ENCODE data around the gene ZFR. TPM values are rescaled to one million over a fixed set of nuclear protein-coding genes. Genes with fewer than 3 reads are reported as not detected.

Gene ZFR
- total and polyA plus RNA-seq, 4 donors = 17.5 to 44.5 (median 30.8) TPM

GRCh38 chr5:32365623-32366022 is 78.9 kb downstream of the ZFR start:
- TF ChIP-seq FOXA2 (IDR thresholded peaks at IDR 0.05) (no peak), HNF4G (IDR thresholded peaks at IDR 0.05) (no peak), MAX (IDR thresholded peaks at IDR 0.05) (no peak), ATF3 (IDR thresholded peaks at IDR 0.05) (no peak), YY1 (IDR thresholded peaks at IDR 0.05) (no peak), EGR1 (IDR thresholded peaks at IDR 0.05; ENCODE audit: low read depth in 2 of 2) (no peak), ZBTB33 (IDR thresholded peaks at IDR 0.05) (no peak), GABPA (IDR thresholded peaks at IDR 0.05 in 1 of 2, conservative IDR thresholded peaks at IDR 0.05 in 1 of 2) (no peak), SP1 (IDR thresholded peaks at IDR 0.05) (no peak)
- Histone ChIP-seq H3K9me3 (ENCODE audit: control insufficient read depth in 4 of 4, low read length in 3 of 4) (no peaks in the 10 kb centered on the region), H3K4me1 (ENCODE audit: control insufficient read depth in 4 of 4, insufficient read depth in 4 of 4, low read length in 3 of 4) (peaks cover 0 to 1% (median 0%) of the 10 kb centered on the region in 4 donors), H3K9ac (ENCODE audit: low read depth in 1 of 2, low read length in 2 of 2) (no peak overlapping the region), H3K4me3 (ENCODE audit: low read depth in 1 of 3, low read length in 3 of 3) (no peak overlapping the region), H3K27ac (ENCODE audit: low read depth in 1 of 2, low read length in 2 of 2) (no peak overlapping the region), H3K36me3 (ENCODE audit: control insufficient read depth in 4 of 4, insufficient read depth in 3 of 4, low read depth in 1 of 4, low read length in 3 of 4) (peaks cover 6 to 23% (median 14%) of the 10 kb centered on the region in 4 donors), H3K27me3 (ENCODE audit: control insufficient read depth in 4 of 4, insufficient read depth in 4 of 4, low read length in 3 of 4) (no peaks in the 10 kb centered on the region)
- 98% methylated on average over 5 of the region's 5 CpGs for WGBS
- no peak for DNase-seq (ENCODE audit: low spot score)

GRCh38 chr5:32363030-32363429 is 81.5 kb downstream of the ZFR start:
- H3K9me3 ChIP-seq (ENCODE audit: control insufficient read depth in 4 of 4, low read length in 3 of 4) = no peaks in the 10 kb centered on the region
- H3K27ac ChIP-seq (ENCODE audit: low read depth in 1 of 2, low read length in 2 of 2) = no peak overlapping the region
- H3K9ac ChIP-seq (ENCODE audit: low read depth in 1 of 2, low read length in 2 of 2) = no peak overlapping the region
- no peak overlapping the region for H3K4me3 ChIP-seq (ENCODE audit: low read depth in 1 of 3, low read length in 3 of 3)
- DNase-seq (ENCODE audit: low spot score) = no peak
- no peak for TF ChIP-seq RXRA (IDR thresholded peaks at IDR 0.05)
- no peak for TF ChIP-seq HNF4G (IDR thresholded peaks at IDR 0.05)
- TF ChIP-seq ZBTB33 (IDR thresholded peaks at IDR 0.05) = no peak
- no peak for TF ChIP-seq YY1 (IDR thresholded peaks at IDR 0.05)
- TF ChIP-seq FOXA2 (IDR thresholded peaks at IDR 0.05) = no peak
- no peak for TF ChIP-seq ATF3 (IDR thresholded peaks at IDR 0.05)
- no peak for TF ChIP-seq RAD21 (IDR thresholded peaks at IDR 0.05)
- no peak for TF ChIP-seq EGR1 (IDR thresholded peaks at IDR 0.05; ENCODE audit: low read depth in 2 of 2)
- TF ChIP-seq GABPA (IDR thresholded peaks at IDR 0.05 in 1 of 2, conservative IDR thresholded peaks at IDR 0.05 in 1 of 2) = no peak
- no peak for TF ChIP-seq REST (IDR thresholded peaks at IDR 0.05)
- TF ChIP-seq SP1 (IDR thresholded peaks at IDR 0.05) = no peak
- no peak for TF ChIP-seq FOXA1 (IDR thresholded peaks at IDR 0.05)
- no peak for TF ChIP-seq CTCF (IDR thresholded peaks at IDR 0.05; ENCODE audit: low read depth, low read length, missing input control)
- TF ChIP-seq TAF1 (conservative IDR thresholded peaks at IDR 0.05) = no peak
- TF ChIP-seq JUND (IDR thresholded peaks at IDR 0.05) = no peak
- TF ChIP-seq MAX (IDR thresholded peaks at IDR 0.05) = no peak
- no peak for TF ChIP-seq HNF4A (conservative IDR thresholded peaks at IDR 0.05)
- TF ChIP-seq NR2F2 (IDR thresholded peaks at IDR 0.05) = no peak
- no peaks in the 10 kb centered on the region for H3K4me1 ChIP-seq (ENCODE audit: control insufficient read depth in 4 of 4, insufficient read depth in 4 of 4, low read length in 3 of 4)
- H3K36me3 ChIP-seq (ENCODE audit: control insufficient read depth in 4 of 4, insufficient read depth in 3 of 4, low read depth in 1 of 4, low read length in 3 of 4) = peaks cover 9 to 26% (median 19%) of the 10 kb centered on the region in 4 donors
- no peaks in the 10 kb centered on the region for H3K27me3 ChIP-seq (ENCODE audit: control insufficient read depth in 4 of 4, insufficient read depth in 4 of 4, low read length in 3 of 4)
